HepG2 (cell line): ENCODE data around the gene NTMT2. TPM values are rescaled to one million over a fixed set of nuclear protein-coding genes. Genes with fewer than 3 reads are reported as not detected.

Source experiments
- ATAC-seq: fragments of 200-7000 bp; cut with Tn5 transposase; 3 replicates; pipeline ENCODE4 v1.9.1; 2020; ENCODE audit warnings: mild to moderate bottlenecking, moderate library complexity
- BruUV-seq: library from RNA; stranded (reverse); fragments of 400-500 nt; replicated peaks from 2 replicates; lab custom pipeline; 2021; lab: Mats Ljungman, UMichigan
- CTCF ChIA-PET: fragments of 300-600 bp; formaldehyde crosslinking; extraction: SDS; loops from one replicate; lab custom pipeline; 2021; ENCODE audit warnings: low total read pairs, inconsistent platforms, low intra/inter-chr PET ratio; lab: Yijun Ruan, JAX
- POLR2A ChIA-PET: fragments of 350-600 bp; sonication (Branson Sonifier 250); formaldehyde crosslinking; loops from one replicate; lab custom pipeline; 2020; ENCODE audit warnings: antibody characterized with exemption, inconsistent platforms; lab: Yijun Ruan, JAX
- DNase-seq: peaks from one replicate; pipeline ENCODE4 v3.0.0-alpha.2; 2015; ENCODE audit warnings: low spot score
- FAIRE-seq: peaks from 3 replicates; lab custom pipeline; 2011; peaks lifted over from hg19 to GRCh38; lab: Jason Lieb, UNC
- H2AFZ ChIP-seq: one replicate; pipeline ENCODE4 v1.6.1; 2011; ENCODE audit warnings: low read length, inconsistent platforms
- H3K27ac ChIP-seq: fragments of 300-600 bp; 3 replicates; pipeline ENCODE4 v1.8.0; 2011; ENCODE audit warnings: mixed run types, mild to moderate bottlenecking, mixed read lengths, low read length, inconsistent platforms; ENCODE audit not compliant: insufficient read depth; ENCODE audit errors: extremely low read length
- H3K27me3 ChIP-seq, 2 experiments: fragments of 200-600 bp in 1 of 2; 2 replicates in 1 of 2; 3 replicates in 1 of 2; pipeline versions ENCODE4 v1.6.0 to v1.8.0; 2011; ENCODE audit warnings: low read length in 2 of 2, mild to moderate bottlenecking in 2 of 2, moderate library complexity in 2 of 2, inconsistent platforms in 1 of 2; ENCODE audit not compliant: insufficient read depth in 2 of 2, control insufficient read depth in 1 of 2
- H3K36me3 ChIP-seq, 2 experiments: fragments of 200-600 bp in 1 of 2; replicated peaks in 1 of 2; 2 replicates in 1 of 2; 3 replicates in 1 of 2; pipeline versions ENCODE4 v1.5.1 to v1.8.0; 2011; ENCODE audit warnings: low read length in 2 of 2, inconsistent platforms in 1 of 2; ENCODE audit not compliant: insufficient read depth in 2 of 2, control insufficient read depth in 1 of 2
- H3K4me1 ChIP-seq: 2 replicates; pipeline ENCODE4 v1.5.1; 2012; ENCODE audit warnings: low read length, inconsistent platforms; ENCODE audit not compliant: insufficient read depth
- H3K4me2 ChIP-seq: 2 replicates; pipeline ENCODE4 v1.6.0; 2011; ENCODE audit warnings: low read depth, low read length, inconsistent platforms
- H3K4me3 ChIP-seq, 3 experiments: fragments of 200-600 bp in 1 of 3; sonication (generic), shearing (Covaris generic) in 1 of 3; replicated peaks in 1 of 3; 2 replicates each; pipeline ENCODE4 v1.5.1; 2011 to 2016; ENCODE audit warnings: low read length in 3 of 3, inconsistent platforms in 2 of 3, low read depth in 2 of 3, mild to moderate bottlenecking in 2 of 3, control low read depth in 1 of 3, mixed read lengths in 1 of 3; ENCODE audit not compliant: insufficient read depth in 1 of 3
- H3K79me2 ChIP-seq: one replicate; pipeline ENCODE4 v1.6.1; 2011; ENCODE audit warnings: low read length, inconsistent platforms; ENCODE audit not compliant: insufficient read depth
- H3K9ac ChIP-seq: 2 replicates; pipeline ENCODE4 v1.6.0; 2011; ENCODE audit warnings: mild to moderate bottlenecking, low read depth, low read length, inconsistent platforms; ENCODE audit not compliant: insufficient read depth
- H3K9me3 ChIP-seq: 2 replicates; pipeline ENCODE4 v1.5.1; 2012; ENCODE audit warnings: mild to moderate bottlenecking, low read length
- H4K20me1 ChIP-seq: 2 replicates; pipeline ENCODE4 v1.6.0; 2011; ENCODE audit warnings: inconsistent platforms, mild to moderate bottlenecking, low read length, moderate library complexity; ENCODE audit not compliant: insufficient read depth
- ATM ChIP-seq: fragments of 450-650 bp; IDR thresholded peaks from 2 replicates; pipeline ENCODE4 v1.7.1; 2017; ENCODE audit warnings: mild to moderate bottlenecking, borderline replicate concordance
- CBX5 ChIP-seq: sonication (generic); formaldehyde crosslinking; IDR thresholded peaks from 2 replicates; pipeline ENCODE4 v1.4.0; 2020; ENCODE audit warnings: missing genetic modification reagents, borderline replicate concordance
- DPF2 ChIP-seq: sonication (generic); formaldehyde crosslinking; IDR thresholded peaks from 2 replicates; pipeline ENCODE4 v1.4.0; 2020; ENCODE audit warnings: mild to moderate bottlenecking, low read depth, missing genetic modification reagents, borderline replicate concordance
- E2F5 ChIP-seq: sonication (generic); formaldehyde crosslinking; conservative IDR thresholded peaks from 2 replicates; pipeline ENCODE4 v1.4.0; 2020; ENCODE audit warnings: missing genetic modification reagents
- NCOA1 ChIP-seq: sonication (generic); formaldehyde crosslinking; IDR thresholded peaks from 2 replicates; pipeline ENCODE4 v1.9.0; 2021; ENCODE audit warnings: missing genetic modification reagents
- SNRNP70 ChIP-seq: fragments of 200-400 bp; formaldehyde crosslinking; IDR thresholded peaks from 2 replicates; pipeline ENCODE4 v1.6.1; 2017; ENCODE audit warnings: mild to moderate bottlenecking, low read depth, low read length, moderate library complexity
- ZMAT3 ChIP-seq: sonication (generic); formaldehyde crosslinking; conservative IDR thresholded peaks from 2 replicates; pipeline ENCODE4 v1.7.0; 2021; ENCODE audit warnings: missing genetic modification reagents
- ZNF20 ChIP-seq: sonication (generic); formaldehyde crosslinking; IDR thresholded peaks from 2 replicates; pipeline ENCODE4 v1.4.0; 2020; ENCODE audit warnings: mild to moderate bottlenecking, moderate library complexity, missing genetic modification reagents
- ZNF451 ChIP-seq: sonication (generic); formaldehyde crosslinking; IDR thresholded peaks from 2 replicates; pipeline ENCODE4 v1.5.0; 2020; ENCODE audit warnings: mild to moderate bottlenecking, missing genetic modification reagents
- ZNF550 ChIP-seq: sonication (generic); formaldehyde crosslinking; IDR thresholded peaks from 2 replicates; pipeline ENCODE4 v1.4.0; 2020; ENCODE audit warnings: mild to moderate bottlenecking, missing genetic modification reagents, borderline replicate concordance
- ZNF780A ChIP-seq: sonication (generic); formaldehyde crosslinking; IDR thresholded peaks from 2 replicates; pipeline ENCODE4 v1.8.0; 2022; ENCODE audit warnings: mild to moderate bottlenecking, missing genetic modification reagents, moderate library complexity
- WGBS: methylation state at CpG from one replicate; pipeline ENCODE4 v1.1.6; 2017; ENCODE audit warnings: low lambda C conversion rate; 5-methylcytosine and 5-hydroxymethylcytosine counted together
- in situ Hi-C: cut with HindIII; loops from 2 replicates; pipeline ENCODE4 v1.10.0; 2017; ENCODE audit warnings: low pct_unique_long_range_greater_than_20kb; ENCODE audit not compliant: extremely low pct_ligation_motif_present
- intact Hi-C: fragments of 100-400 bp; cut with micrococcal nuclease; formaldehyde crosslinking; loops from one replicate; pipeline ENCODE4 v1.10.0; 2022; ENCODE audit not compliant: unreplicated experiment
- polyA plus RNA-seq, 8 experiments: library from polyadenylated mRNA; depleted of rRNA in 3 of 8; stranded (reverse) in 7 of 8; unstranded in 1 of 8; fragments of >200 nt; fragmentation: Illumina TruSeq in 4 of 8; extraction: Trizol in 4 of 8; gene quantifications; 2 replicates each; pipeline versions ENCODE4 v1.2.1 to v1.2.3, GENCODE V29; 2011 to 2016; ENCODE audit warnings: low read depth in 4 of 8, missing spikeins in 1 of 8, mixed read lengths in 1 of 8; ENCODE audit not compliant: insufficient read depth in 1 of 8
- total RNA-seq, 5 experiments: library from RNA; depleted of rRNA; stranded (reverse); fragments of >200 nt; fragmentation: Illumina TruSeq; extraction: Trizol; gene quantifications; 2 replicates each; pipeline ENCODE4 v1.2.3, GENCODE V29; 2016; ENCODE audit warnings: low read depth in 1 of 5
- TF ChIP-seq, protein P1 (sequence below): sonication (generic); formaldehyde crosslinking; IDR thresholded peaks from 2 replicates; pipeline ENCODE4 v1.5.1; 2020; ENCODE audit warnings: mild to moderate bottlenecking, missing genetic modification reagents, moderate library complexity
- TF ChIP-seq, protein P2 (sequence below): sonication (generic); formaldehyde crosslinking; IDR thresholded peaks from 2 replicates; pipeline ENCODE4 v1.4.0; 2020; ENCODE audit warnings: missing genetic modification reagents
- TF ChIP-seq, protein P3 (sequence below): sonication (generic); formaldehyde crosslinking; IDR thresholded peaks from 2 replicates; pipeline ENCODE4 v1.4.0; 2020; ENCODE audit warnings: missing genetic modification reagents

Gene NTMT2
- total and polyA plus RNA-seq, 2 of the 13 experiments (the other 11 are each of a cell fraction or from before 2014, with no cell fraction given): not detected

- intact Hi-C loops: no loop called here
- no peak overlapping the region for H3K9ac ChIP-seq
- no peak overlapping the region for H2AFZ ChIP-seq
- CTCF ChIA-PET: no interaction called here
- no peaks in the 10 kb centered on the region for H3K79me2 ChIP-seq
- TF ChIP-seq ZNF451 (no peak), E2F5 (CRISPR knock-in tag) (no peak), NCOA1 (CRISPR knock-in tag) (no peak), DPF2 (no peak), ZNF780A (no peak), SNRNP70 (no peak), ATM (no peak), ZMAT3 (no peak), ZNF550 (no peak), CBX5 (no peak), ZNF20 (CRISPR knock-in tag) (no peak)
- TF ChIP-seq, protein P1, sequence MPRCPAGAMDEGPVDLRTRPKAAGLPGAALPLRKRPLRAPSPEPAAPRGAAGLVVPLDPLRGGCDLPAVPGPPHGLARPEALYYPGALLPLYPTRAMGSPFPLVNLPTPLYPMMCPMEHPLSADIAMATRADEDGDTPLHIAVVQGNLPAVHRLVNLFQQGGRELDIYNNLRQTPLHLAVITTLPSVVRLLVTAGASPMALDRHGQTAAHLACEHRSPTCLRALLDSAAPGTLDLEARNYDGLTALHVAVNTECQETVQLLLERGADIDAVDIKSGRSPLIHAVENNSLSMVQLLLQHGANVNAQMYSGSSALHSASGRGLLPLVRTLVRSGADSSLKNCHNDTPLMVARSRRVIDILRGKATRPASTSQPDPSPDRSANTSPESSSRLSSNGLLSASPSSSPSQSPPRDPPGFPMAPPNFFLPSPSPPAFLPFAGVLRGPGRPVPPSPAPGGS: no peak
- TF ChIP-seq, protein P2, sequence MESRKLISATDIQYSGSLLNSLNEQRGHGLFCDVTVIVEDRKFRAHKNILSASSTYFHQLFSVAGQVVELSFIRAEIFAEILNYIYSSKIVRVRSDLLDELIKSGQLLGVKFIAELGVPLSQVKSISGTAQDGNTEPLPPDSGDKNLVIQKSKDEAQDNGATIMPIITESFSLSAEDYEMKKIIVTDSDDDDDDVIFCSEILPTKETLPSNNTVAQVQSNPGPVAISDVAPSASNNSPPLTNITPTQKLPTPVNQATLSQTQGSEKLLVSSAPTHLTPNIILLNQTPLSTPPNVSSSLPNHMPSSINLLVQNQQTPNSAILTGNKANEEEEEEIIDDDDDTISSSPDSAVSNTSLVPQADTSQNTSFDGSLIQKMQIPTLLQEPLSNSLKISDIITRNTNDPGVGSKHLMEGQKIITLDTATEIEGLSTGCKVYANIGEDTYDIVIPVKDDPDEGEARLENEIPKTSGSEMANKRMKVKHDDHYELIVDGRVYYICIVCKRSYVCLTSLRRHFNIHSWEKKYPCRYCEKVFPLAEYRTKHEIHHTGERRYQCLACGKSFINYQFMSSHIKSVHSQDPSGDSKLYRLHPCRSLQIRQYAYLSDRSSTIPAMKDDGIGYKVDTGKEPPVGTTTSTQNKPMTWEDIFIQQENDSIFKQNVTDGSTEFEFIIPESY: no peak
- TF ChIP-seq, protein P3, sequence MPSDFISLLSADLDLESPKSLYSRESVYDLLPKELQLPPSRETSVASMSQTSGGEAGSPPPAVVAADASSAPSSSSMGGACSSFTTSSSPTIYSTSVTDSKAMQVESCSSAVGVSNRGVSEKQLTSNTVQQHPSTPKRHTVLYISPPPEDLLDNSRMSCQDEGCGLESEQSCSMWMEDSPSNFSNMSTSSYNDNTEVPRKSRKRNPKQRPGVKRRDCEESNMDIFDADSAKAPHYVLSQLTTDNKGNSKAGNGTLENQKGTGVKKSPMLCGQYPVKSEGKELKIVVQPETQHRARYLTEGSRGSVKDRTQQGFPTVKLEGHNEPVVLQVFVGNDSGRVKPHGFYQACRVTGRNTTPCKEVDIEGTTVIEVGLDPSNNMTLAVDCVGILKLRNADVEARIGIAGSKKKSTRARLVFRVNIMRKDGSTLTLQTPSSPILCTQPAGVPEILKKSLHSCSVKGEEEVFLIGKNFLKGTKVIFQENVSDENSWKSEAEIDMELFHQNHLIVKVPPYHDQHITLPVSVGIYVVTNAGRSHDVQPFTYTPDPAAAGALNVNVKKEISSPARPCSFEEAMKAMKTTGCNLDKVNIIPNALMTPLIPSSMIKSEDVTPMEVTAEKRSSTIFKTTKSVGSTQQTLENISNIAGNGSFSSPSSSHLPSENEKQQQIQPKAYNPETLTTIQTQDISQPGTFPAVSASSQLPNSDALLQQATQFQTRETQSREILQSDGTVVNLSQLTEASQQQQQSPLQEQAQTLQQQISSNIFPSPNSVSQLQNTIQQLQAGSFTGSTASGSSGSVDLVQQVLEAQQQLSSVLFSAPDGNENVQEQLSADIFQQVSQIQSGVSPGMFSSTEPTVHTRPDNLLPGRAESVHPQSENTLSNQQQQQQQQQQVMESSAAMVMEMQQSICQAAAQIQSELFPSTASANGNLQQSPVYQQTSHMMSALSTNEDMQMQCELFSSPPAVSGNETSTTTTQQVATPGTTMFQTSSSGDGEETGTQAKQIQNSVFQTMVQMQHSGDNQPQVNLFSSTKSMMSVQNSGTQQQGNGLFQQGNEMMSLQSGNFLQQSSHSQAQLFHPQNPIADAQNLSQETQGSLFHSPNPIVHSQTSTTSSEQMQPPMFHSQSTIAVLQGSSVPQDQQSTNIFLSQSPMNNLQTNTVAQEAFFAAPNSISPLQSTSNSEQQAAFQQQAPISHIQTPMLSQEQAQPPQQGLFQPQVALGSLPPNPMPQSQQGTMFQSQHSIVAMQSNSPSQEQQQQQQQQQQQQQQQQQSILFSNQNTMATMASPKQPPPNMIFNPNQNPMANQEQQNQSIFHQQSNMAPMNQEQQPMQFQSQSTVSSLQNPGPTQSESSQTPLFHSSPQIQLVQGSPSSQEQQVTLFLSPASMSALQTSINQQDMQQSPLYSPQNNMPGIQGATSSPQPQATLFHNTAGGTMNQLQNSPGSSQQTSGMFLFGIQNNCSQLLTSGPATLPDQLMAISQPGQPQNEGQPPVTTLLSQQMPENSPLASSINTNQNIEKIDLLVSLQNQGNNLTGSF (CRISPR knock-in tag): no peak
- TF ChIP-seq, all 625 proteins: peak for 0
- in situ Hi-C loops: no loop called here
- DNase-seq: peak; percentile 9
- no peaks in the 10 kb centered on the region for H3K4me1 ChIP-seq
- H3K36me3 ChIP-seq: no peaks in the 10 kb centered on the region
- H4K20me1 ChIP-seq: no peaks in the 10 kb centered on the region
- BruUV-seq: no TSS peak
- no peaks in the 10 kb centered on the region for H3K9me3 ChIP-seq
- peak; percentile 44; the same call in 1 of the 3 replicates for ATAC-seq
- no peak overlapping the region for H3K4me2 ChIP-seq
- POLR2A ChIA-PET: no interaction called here
- H3K27me3 ChIP-seq: no peaks in the 10 kb centered on the region
- 20% methylated on average over 8 of the region's 8 CpGs for WGBS
- no peak for FAIRE-seq
- H3K4me3 ChIP-seq: no peak overlapping the region
- no peak overlapping the region for H3K27ac ChIP-seq
These were observed 16.9 kb downstream of the NTMT2 start for GRCh38 chr1:170162459-170163246.
